Measurements from ENCODE around the gene TMEM170B. TPM values are rescaled to one million over a fixed set of nuclear protein-coding genes. Genes with fewer than 3 reads are reported as not detected.
A peak's percentile ranks its signal among the peaks of the same experiment; 100 is the strongest.

TMEM170B gene
- total RNA-seq, 1 experiment from 2014 or later, result 1.0 TPM

DNA sequence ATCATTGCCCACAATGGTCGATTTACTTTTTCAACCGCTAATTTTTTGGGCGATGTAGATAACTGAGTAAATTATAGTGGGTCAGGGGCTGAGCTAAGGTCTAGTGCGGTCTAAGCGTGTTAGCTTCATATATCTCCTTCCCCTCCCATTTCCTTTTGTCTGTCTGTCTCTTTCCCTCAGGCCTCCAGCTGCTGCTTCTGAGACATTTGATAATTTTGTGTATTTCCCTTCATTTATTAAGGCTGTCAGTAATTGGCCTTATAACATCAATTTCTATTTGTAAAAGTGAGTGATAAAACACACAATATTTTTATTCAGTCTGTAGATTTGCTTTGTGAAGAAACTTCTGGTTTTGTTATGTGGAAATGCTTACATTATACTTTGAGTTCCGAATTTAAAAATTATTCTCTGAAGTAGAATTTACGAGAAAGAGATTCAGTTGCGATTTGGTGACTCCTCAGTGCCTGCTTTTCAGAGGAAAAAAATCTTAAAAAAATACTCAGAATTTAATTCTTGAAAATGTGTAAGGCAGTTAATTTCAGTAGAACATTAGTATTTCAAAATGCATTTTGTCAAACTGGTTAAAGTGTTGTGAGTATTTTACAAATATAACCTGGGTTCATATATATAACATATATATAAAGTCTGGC is 1.4 kb downstream of the TMEM170B start:
- intact Hi-C loops (cut with micrococcal nuclease), result no loop called here
- BruUV-seq (replicated peaks), result TSS peak; percentile 51
- RAD21 ChIA-PET (ENCODE audit: low non-redundant PET in 1 of 2, low total read pairs in 2 of 2, uncharacterized antibody in 2 of 2, unreplicated experiment in 2 of 2), result no interaction called here
- ATAC-seq (no peak), DNase-seq (ENCODE audit: low read depth, low spot score) (no peak)
- H3K27me3 ChIP-seq (ENCODE audit: insufficient read depth, low read length), result no peaks in the 10 kb centered on the region
- no peak overlapping the region for H2AFZ ChIP-seq (ENCODE audit: low read depth, low read length, poor library complexity, severe bottlenecking)
- no peaks in the 10 kb centered on the region for H3K9me2 ChIP-seq (ENCODE audit: insufficient read depth)
- H4K20me1 ChIP-seq (ENCODE audit: insufficient read depth), result no peaks in the 10 kb centered on the region
- no peaks in the 10 kb centered on the region for H3K36me3 ChIP-seq (ENCODE audit: control insufficient read depth in 1 of 2, insufficient read depth in 2 of 2, low read length in 2 of 2)
- TF ChIP-seq ZFX (IDR thresholded peaks at IDR 0.05) (no peak), JUND (IDR thresholded peaks at IDR 0.05) (no peak), EZH2 (IDR thresholded peaks at IDR 0.05) (no peak), TCF7L2 (IDR thresholded peaks at IDR 0.05; ENCODE audit: borderline replicate concordance, extremely low read depth, insufficient read depth, insufficient read length) (no peak), CEBPB (IDR thresholded peaks at IDR 0.05; ENCODE audit: low read depth) (no peak), FOSL1 (IDR thresholded peaks at IDR 0.05; ENCODE audit: low read depth) (no peak), SRF (IDR thresholded peaks at IDR 0.05; ENCODE audit: low read depth) (no peak), RAD21 (IDR thresholded peaks at IDR 0.05; ENCODE audit: low read depth) (no peak), POLR2A (IDR thresholded peaks at IDR 0.05; ENCODE audit: borderline replicate concordance, extremely low read depth, insufficient read depth, insufficient read length) (no peak), SP1 (IDR thresholded peaks at IDR 0.05; ENCODE audit: low read depth) (no peak), ELF1 (IDR thresholded peaks at IDR 0.05; ENCODE audit: borderline replicate concordance, low read depth) (no peak)
- H3K9ac ChIP-seq (ENCODE audit: low read length), result no peak overlapping the region
- POLR2A ChIA-PET, result no interaction called here
- no peak overlapping the region for H3K27ac ChIP-seq (ENCODE audit: low read depth, low read length)
- no peaks in the 10 kb centered on the region for H3K79me2 ChIP-seq (ENCODE audit: insufficient read depth, low read length)
- H3K4me1 ChIP-seq (ENCODE audit: control insufficient read depth in 1 of 2, insufficient read depth in 2 of 2, low read length in 2 of 2), result peaks cover 7 to 15% of the 10 kb centered on the region in 2 experiments
- H3K4me2 ChIP-seq (ENCODE audit: low read length), result no peak overlapping the region
- CTCF ChIA-PET, result no interaction called here
- no peak overlapping the region for H3K4me3 ChIP-seq (replicated peaks in 1 of 2; ENCODE audit: low read depth in 1 of 2, low read length in 2 of 2)
- no peaks in the 10 kb centered on the region for H3K9me3 ChIP-seq (ENCODE audit: control insufficient read depth in 1 of 2, insufficient read depth in 1 of 2, low read depth in 1 of 2, low read length in 2 of 2)

DNA sequence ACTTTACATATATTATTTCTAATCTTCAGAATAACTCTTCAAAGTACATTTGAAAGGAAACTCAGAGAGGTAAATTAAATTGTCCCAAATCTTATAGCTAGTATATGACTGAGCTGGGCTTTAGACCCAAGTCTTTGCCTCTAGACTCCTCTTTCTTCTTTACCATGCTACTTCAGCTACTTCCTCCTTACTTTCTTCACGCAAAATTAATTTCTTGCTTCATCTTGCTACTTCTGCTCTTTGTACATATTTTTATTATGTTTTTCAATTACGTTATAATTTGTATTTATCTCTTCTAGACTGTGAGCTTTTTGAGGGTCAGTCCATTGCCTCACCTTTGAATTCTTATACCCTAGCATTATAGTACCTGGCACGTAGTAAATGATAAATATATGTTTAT is 5.3 kb downstream of the TMEM170B start:
- no peaks in the 10 kb centered on the region for H3K36me3 ChIP-seq (ENCODE audit: control insufficient read depth in 1 of 2, insufficient read depth in 2 of 2, low read length in 2 of 2)
- no peak overlapping the region for H2AFZ ChIP-seq (ENCODE audit: low read depth, low read length, poor library complexity, severe bottlenecking)
- CTCF ChIA-PET, result no interaction called here
- H3K4me1 ChIP-seq (ENCODE audit: control insufficient read depth in 1 of 2, insufficient read depth in 2 of 2, low read length in 2 of 2), result peaks cover 0 to under 1% of the 10 kb centered on the region in 2 experiments; a peak in 1 of 4 replicates
- no peak overlapping the region for H3K9ac ChIP-seq (ENCODE audit: low read length)
- H3K9me2 ChIP-seq (ENCODE audit: insufficient read depth), result no peaks in the 10 kb centered on the region
- no TSS peak for BruUV-seq (replicated peaks)
- DNase-seq (ENCODE audit: low read depth, low spot score) (no peak), ATAC-seq (no peak)
- no peaks in the 10 kb centered on the region for H3K79me2 ChIP-seq (ENCODE audit: insufficient read depth, low read length)
- no peaks in the 10 kb centered on the region for H3K27me3 ChIP-seq (ENCODE audit: insufficient read depth, low read length)
- RAD21 ChIA-PET (ENCODE audit: low non-redundant PET in 1 of 2, low total read pairs in 2 of 2, uncharacterized antibody in 2 of 2, unreplicated experiment in 2 of 2), result no interaction called here
- H3K9me3 ChIP-seq (ENCODE audit: control insufficient read depth in 1 of 2, insufficient read depth in 1 of 2, low read depth in 1 of 2, low read length in 2 of 2), result no peaks in the 10 kb centered on the region
- H4K20me1 ChIP-seq (ENCODE audit: insufficient read depth), result no peaks in the 10 kb centered on the region
- no peak overlapping the region for H3K27ac ChIP-seq (ENCODE audit: low read depth, low read length)
- H3K4me3 ChIP-seq (replicated peaks in 1 of 2; ENCODE audit: low read depth in 1 of 2, low read length in 2 of 2), result no peak overlapping the region
- TF ChIP-seq, protein P1, sequence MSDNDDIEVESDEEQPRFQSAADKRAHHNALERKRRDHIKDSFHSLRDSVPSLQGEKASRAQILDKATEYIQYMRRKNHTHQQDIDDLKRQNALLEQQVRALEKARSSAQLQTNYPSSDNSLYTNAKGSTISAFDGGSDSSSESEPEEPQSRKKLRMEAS (IDR thresholded peaks at IDR 0.05), result no peak
- POLR2A ChIA-PET, result no interaction called here
- intact Hi-C loops (cut with micrococcal nuclease), result no loop called here
- H3K4me2 ChIP-seq (ENCODE audit: low read length), result no peak overlapping the region

Measured in HCT116 (cell line).